ENCODE results near the gene ETV6.
"Not testable (repeated sequence)": the region's sequence is repeated elsewhere in the genome, so short reads cannot be mapped to it uniquely, and the experiment has no call there.

The ETV6 gene

DNA sequence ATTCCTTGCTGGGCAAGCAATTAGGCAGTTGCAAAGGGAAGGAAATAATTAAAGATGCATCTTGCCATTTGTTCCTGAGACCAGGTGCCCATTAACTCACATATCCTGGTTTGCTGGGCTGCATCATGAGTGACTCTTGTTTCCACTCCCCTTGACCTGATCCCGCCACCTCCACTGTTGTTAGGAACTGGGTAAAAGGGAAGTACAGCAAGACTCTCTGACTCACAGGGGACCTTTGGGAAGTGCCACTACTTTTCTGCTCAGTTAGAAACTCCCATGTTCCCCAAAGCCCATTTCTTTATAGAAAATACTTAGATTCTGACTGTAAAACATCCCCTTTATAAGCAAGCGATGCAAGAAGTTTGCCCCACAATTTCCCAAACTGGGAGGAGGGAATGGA lies 235.2 kb downstream of the ETV6 start:
- DNase-seq (ENCODE audit: low read depth): no peak

GRCh38 chr12:11885261-11886038 lies 236.0 kb downstream of the ETV6 start:
- DNase-seq (ENCODE audit: low read depth): peak; percentile 69

DNA sequence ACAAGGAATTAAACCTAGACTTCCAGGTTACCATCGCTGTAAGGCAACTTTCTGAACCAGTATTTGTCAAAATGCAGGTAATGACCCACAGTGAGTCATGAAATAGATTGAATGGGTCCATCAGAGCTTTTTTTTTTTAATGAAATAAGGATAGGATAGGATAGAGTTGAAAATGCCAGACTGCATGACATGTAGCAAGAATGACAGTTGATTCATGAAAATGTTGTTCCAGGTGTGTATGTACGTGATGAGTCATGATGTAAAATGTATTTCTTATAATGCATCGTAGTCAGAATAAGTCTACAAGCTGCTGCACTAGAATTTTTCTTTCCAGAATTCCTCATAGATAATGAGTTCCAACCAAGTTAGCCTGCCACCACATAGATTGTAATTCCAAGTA lies 236.9 kb downstream of the ETV6 start:
- DNase-seq (ENCODE audit: low read depth): no peak

GRCh38 chr12:11888029-11888428 lies 238.6 kb downstream of the ETV6 start:
- DNase-seq (ENCODE audit: low read depth): no peak

DNA sequence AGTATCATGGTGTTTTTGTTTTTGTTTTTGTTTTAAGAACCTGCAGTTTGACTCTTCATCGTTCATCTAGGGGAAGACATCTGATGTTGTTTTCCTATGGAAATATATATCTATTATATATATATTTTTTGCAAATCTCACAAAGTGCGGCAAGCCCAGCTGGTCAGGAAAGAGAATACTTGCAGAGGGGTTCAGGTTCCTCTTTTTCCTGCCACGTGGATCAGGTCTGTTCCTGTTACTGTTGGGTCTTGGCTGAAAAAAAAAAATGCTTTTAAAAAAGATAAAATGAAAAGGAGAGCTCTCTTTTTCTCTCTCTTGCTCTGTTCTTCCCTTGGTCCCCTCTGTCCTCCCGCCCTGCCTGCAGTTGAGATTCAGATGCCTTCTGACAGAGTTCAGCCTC lies 241.9 kb downstream of the ETV6 start:
- DNase-seq (ENCODE audit: low read depth): no peak

- DNase-seq (ENCODE audit: low read depth): no peak
These were observed 242.4 kb downstream of the ETV6 start for GRCh38 chr12:11891754-11892386.

GRCh38 chr12:11893998-11894397 lies 244.5 kb downstream of the ETV6 start:
- no peak for DNase-seq (ENCODE audit: low read depth)

GRCh38 chr12:11894890-11895289 lies 245.4 kb downstream of the ETV6 start:
- no peak for DNase-seq (ENCODE audit: low read depth)

GRCh38 chr12:11895421-11896078 lies 246.1 kb downstream of the ETV6 start:
- DNase-seq (ENCODE audit: low read depth): no peak

GRCh38 chr12:11896417-11896929 lies 247.0 kb downstream of the ETV6 start:
- DNase-seq (ENCODE audit: low read depth): no peak

- no peak for DNase-seq (ENCODE audit: low read depth)
These were observed 248.4 kb downstream of the ETV6 start for GRCh38 chr12:11897923-11898322.

DNA sequence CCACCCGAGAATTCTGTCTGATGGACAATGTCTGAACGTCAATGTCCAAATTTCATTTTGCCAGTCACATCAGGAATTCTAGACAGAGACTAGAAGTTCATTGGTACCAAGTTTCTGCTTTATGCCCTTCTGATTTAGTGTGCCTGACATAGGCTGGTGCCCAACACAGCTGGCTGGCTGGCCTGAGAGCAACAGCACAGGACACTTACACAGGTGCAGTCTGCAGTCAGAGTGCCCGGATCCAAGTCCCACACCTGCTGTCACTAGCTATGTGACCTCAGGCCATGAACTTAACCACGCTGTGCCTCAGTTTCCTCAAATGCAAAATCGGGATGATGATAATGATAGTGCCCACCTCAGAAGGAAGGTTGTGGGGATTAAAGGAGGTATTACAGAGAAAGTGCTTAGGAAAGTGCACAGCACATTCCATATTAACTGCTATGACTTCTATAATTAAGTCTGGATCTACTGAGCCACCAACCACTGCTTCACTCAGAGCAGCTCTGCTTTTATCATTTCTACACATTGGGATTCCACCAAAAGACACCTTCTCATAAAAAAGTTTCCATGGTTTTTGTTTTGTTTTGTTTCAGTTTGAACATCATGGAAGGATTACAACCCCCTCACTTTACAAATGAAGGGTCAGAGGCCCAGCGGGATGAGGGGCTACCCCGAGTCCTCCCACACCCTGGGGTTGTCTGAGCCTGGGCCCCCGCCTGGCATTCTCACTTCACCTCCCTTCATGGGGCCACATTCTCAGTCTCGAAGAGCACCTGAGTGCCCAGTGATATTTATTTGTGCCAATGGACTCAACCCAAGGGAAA lies 252.4 kb downstream of the ETV6 start:
- DNase-seq (ENCODE audit: low read depth): no peak

GRCh38 chr12:11902525-11902875 lies 253.0 kb downstream of the ETV6 start:
- DNase-seq (ENCODE audit: low read depth): no peak

GRCh38 chr12:11904124-11904523 lies 254.7 kb downstream of the ETV6 start:
- peak; percentile 24 for DNase-seq (ENCODE audit: low read depth)

DNA sequence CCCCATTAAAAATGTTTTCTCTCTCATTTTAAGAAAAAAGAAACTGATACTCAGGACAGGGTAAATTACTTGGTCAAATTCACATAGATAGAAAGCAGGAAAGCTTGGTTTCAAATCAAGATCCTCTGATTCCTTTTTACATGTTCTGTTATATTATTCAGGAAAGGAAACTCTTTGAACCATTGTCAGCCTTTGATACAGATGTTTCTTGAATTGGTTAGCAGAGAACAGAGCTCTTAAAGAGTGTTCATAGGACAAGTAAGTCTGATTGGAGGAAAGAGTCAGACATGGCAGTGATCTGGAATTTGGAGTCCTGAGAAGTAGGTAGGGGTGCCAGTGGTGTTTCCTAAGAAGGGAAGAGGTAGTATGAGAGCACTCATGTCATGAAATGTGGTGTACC lies 256.1 kb downstream of the ETV6 start:
- DNase-seq (ENCODE audit: low read depth): no peak

DNA sequence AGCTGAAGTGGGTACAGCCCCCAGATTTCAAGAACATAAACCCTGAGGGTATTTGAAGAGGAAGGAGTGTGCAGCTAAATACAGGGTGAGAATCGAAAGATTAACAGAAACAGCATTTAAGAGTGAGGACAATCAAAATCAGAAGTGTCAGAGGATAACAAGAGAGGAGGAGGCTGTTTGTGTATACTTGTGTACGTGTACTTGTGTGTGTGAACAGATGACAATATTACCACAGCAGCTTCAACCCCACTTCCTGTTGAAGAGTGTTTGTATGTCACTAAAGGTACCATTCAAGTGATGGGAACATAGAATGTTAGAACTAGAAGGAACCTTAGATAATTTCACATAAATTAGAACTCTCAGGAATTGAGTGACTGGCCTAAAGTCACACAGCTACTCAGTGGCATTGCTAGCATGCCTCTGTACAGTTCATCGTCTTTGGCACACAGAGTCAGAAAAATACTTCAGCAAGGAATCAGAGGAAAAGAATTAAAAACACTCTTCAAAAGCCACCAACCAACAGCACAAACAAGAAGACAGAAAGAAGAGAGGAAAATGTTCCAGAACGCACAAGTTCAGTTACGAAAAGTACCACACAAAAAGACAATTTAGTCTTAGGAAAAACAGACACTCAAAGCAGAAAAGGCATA lies 256.9 kb downstream of the ETV6 start:
- peak; percentile 77 for DNase-seq (ENCODE audit: low read depth)

GRCh38 chr12:11907625-11908024 lies 258.2 kb downstream of the ETV6 start:
- no peak for DNase-seq (ENCODE audit: low read depth)

DNA sequence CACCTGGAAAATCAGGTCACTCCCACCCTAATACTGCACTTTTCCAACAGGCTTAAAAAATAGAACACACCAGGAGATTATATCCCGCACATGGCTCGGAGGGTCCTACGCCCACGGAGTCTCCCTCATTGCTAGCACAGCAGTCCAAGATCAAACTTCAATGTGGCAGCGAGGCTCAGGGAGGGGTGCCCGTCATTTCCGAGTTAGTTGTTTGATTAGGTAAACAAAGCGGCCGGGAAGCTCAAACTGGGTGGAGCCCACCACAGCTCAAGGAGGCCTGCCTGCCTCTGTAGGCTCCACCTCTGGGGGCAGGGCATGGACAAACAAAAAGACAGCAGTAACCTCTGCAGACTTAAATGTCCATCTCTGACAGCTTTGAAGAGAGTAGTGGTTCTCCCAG lies 259.9 kb downstream of the ETV6 start:
- not testable (repeated sequence) for DNase-seq (ENCODE audit: low read depth)

DNA sequence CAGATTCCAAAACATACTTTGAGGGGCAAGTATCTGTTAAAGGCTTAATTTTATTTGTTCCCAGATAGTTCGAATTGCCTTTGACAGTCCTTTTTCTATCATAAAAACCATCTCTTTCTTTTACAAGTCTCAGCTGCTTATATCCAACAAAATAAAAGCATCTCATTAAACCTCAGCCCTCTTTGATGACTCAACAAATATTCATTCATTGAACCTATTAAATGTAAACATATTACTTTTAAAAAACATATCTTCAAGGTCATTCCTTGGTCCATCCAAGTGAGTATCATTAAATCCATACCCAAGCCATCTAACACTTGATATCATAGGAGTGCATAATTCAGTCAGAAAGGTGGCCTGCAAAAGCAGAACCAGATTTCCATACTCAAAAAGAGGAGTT lies 266.6 kb downstream of the ETV6 start:
- DNase-seq (ENCODE audit: low read depth): no peak

DNA sequence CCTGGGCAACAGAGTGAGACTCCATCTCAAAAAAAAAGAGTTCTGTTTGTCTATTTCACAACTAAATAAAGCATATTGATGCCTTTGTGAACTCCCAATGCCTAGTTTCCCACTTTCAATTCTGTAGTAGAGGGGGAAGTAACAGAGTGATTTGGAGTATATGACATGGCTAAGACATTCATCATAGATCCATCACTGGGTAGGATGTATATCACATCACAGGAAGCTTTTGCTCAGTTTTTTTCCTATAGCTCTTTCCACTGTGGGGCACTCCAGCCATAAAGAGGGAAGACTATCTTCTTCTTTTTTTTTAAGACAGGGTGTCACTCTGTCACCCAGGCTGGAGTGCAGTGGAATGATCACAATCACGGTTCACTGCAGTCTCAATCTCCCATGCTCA lies 267.3 kb downstream of the ETV6 start:
- no peak for DNase-seq (ENCODE audit: low read depth)

DNA sequence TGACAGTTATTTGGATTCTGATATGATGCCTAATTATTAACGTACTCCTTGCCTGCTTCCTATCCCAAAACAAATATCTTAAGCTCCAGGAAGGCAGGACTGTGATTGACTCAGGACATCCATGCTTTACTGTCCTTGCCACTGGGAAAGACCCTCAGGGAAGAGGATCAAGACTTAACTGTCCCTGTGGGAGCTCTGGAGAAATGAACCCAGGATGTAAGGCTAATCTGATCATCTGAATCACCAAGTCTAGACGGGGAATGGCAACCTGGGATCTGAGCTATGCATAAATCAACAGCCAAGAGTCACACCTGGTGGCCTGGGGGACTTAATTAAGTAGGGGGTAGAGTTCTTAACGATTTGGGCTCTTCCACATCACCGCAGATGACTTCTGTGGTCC lies 268.0 kb downstream of the ETV6 start:
- DNase-seq (ENCODE audit: low read depth): no peak

DNA sequence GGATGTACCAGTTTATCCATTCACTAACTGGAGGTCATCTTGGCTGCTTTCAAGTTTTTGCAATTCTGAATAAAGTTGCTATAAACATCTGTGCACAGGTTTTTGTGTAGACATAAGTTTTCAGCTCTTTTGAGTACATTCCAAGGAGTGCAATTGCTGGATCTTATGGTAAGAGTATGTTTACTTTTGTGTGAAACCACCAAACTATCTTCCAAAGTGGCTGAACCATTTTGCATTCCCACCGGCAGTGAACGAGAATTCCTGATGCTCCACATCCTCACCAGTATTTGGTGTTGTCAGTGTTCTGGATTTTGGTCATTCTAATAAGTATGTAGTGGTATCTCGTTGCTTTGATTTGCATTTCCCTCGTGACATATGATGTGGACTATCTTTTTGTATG lies 270.8 kb downstream of the ETV6 start:
- no peak for DNase-seq (ENCODE audit: low read depth)

Measured in iris pigment epithelial cell (primary cell).